ENCODE measurements around the gene RHBDF2.

- TF ChIP-seq FOXP2 (optimal IDR thresholded peaks at IDR 0.05; ENCODE audit: borderline replicate concordance, extremely low read depth, extremely low read length, insufficient read depth) = no peak
- no peak for TF ChIP-seq POLR2AphosphoS5 (IDR thresholded peaks at IDR 0.05; ENCODE audit: low read depth, low read length)
- no peak for TF ChIP-seq REST (IDR thresholded peaks at IDR 0.05; ENCODE audit: insufficient read depth in 1 of 2, low read depth in 2 of 2, low read length in 2 of 2)
Observed at GRCh38 chr17:76549215-76549518, 47.9 kb upstream of the RHBDF2 start.
